NT2/D1 (cell line): ENCODE results near the gene F12.

ENCODE experiments used
- SUZ12 ChIP-seq: IDR thresholded peaks from 2 replicates; pipeline ENCODE4 v1.6.1; 2011; ENCODE audit not compliant: insufficient read length, insufficient read depth; ENCODE audit errors: extremely low read depth
- ZNF274 ChIP-seq: IDR thresholded peaks from 2 replicates; pipeline ENCODE4 v1.6.1; 2011; ENCODE audit warnings: mild to moderate bottlenecking, low read depth, low read length

DNA sequence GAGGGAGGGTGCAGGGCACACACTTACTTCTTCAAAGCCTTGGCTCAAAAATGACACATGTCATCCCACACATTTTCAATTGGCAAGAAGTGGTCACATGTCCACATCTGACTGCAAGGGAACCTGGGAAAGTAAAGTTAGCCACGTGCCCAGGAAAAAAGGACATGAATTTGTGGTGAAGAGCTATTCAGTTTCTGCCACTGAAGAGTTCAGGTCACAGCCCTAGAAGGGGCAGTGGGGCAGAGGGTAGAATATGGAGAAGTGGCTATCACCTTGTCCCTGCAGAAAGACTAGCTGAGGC, 53.5 kb downstream of the F12 start:
- no peak for TF ChIP-seq ZNF274
- no peak for TF ChIP-seq SUZ12
